Daoy (cell line): ENCODE results near the gene PGC. TPM values are rescaled to one million over a fixed set of nuclear protein-coding genes. Genes with fewer than 3 reads are reported as not detected.

Source experiments
- DNase-seq: peaks from one replicate; pipeline ENCODE4 v3.0.0-alpha.2; 2015; ENCODE audit warnings: low read depth
- total RNA-seq: library from RNA; depleted of rRNA; stranded (reverse); fragments of >200 nt; shearing (Covaris generic); gene quantifications from 2 replicates; pipeline ENCODE4 v1.2.3, GENCODE V29; 2014; rRNA removed

The PGC gene
- total RNA-seq, 1 experiment from 2014 or later = not detected

GRCh38 chr6:41697861-41698781 is 49.1 kb downstream of the PGC start:
- DNase-seq = peak; percentile 93

- no peak for DNase-seq
Measured at GRCh38 chr6:41696788-41697187, 50.4 kb downstream of the PGC start.

GRCh38 chr6:41695825-41696224 is 51.4 kb downstream of the PGC start:
- DNase-seq = no peak

GRCh38 chr6:41694815-41695526 is 52.2 kb downstream of the PGC start:
- no peak for DNase-seq

- no peak for DNase-seq
Measured at GRCh38 chr6:41693281-41694240, 53.6 kb downstream of the PGC start.

GRCh38 chr6:41692730-41693129 is 54.5 kb downstream of the PGC start:
- DNase-seq = no peak

- no peak for DNase-seq
Measured at GRCh38 chr6:41692080-41692675, 55.0 kb downstream of the PGC start.

- no peak for DNase-seq
Measured at GRCh38 chr6:41691426-41692079, 55.6 kb downstream of the PGC start.

- no peak for DNase-seq
Measured at GRCh38 chr6:41690541-41691330, 56.5 kb downstream of the PGC start.

- no peak for DNase-seq
Measured at GRCh38 chr6:41689171-41690008, 57.8 kb downstream of the PGC start.

- DNase-seq = no peak
Measured at GRCh38 chr6:41688256-41688965, 58.8 kb downstream of the PGC start.

GRCh38 chr6:41687501-41688175 is 59.6 kb downstream of the PGC start:
- DNase-seq = no peak

Other genes with a start within 250 kb of the PGC start
- gene FOXP4, start 201.0 kb downstream of the PGC start, total RNA-seq = 3.0 and 3.7 TPM in 2 replicates
- gene MDFI, start 108.9 kb downstream of the PGC start, total RNA-seq = 45.7 and 53.7 TPM in 2 replicates
- gene TFEB, start 11.8 kb downstream of the PGC start, total RNA-seq = 4.0 and 8.1 TPM in 2 replicates
- gene FRS3, start 32.5 kb upstream of the PGC start, total RNA-seq = 0.74 and 2.3 TPM in 2 replicates
- not detected in 2 replicates for gene PRICKLE4, start 33.4 kb upstream of the PGC start, total RNA-seq
- 229 and 285 TPM in 2 replicates for gene TOMM6, start 40.3 kb upstream of the PGC start, total RNA-seq
- 0.83 and 3.9 TPM in 2 replicates for gene USP49, start 148.0 kb upstream of the PGC start, total RNA-seq
- gene MED20, start 173.7 kb upstream of the PGC start, total RNA-seq = 32.1 and 45.1 TPM in 2 replicates
- 35.4 and 42.4 TPM in 2 replicates for gene BYSL, start 174.1 kb upstream of the PGC start, total RNA-seq
- 43.3 and 51.6 TPM in 2 replicates for gene CCND3, start 194.4 kb upstream of the PGC start, total RNA-seq